Endothelial cell of umbilical vein (primary cell): ENCODE measurements around the gene AMTN. TPM values are rescaled to one million over a fixed set of nuclear protein-coding genes. Genes with fewer than 3 reads are reported as not detected.

Experiments used
- Bru-seq: library from RNA; stranded (reverse); fragments of 400-500 nt; gene quantifications from one replicate; lab custom pipeline; 2021; lab: Mats Ljungman, UMichigan
- BruChase-seq, 2 experiments: library from RNA; stranded (reverse); fragments of 400-500 nt; gene quantifications; one replicate each; lab custom pipeline; 2021; lab: Mats Ljungman, UMichigan
- BruUV-seq: library from RNA; stranded (reverse); fragments of 400-500 nt; replicated peaks from 2 replicates; lab custom pipeline; 2021; lab: Mats Ljungman, UMichigan
- CTCF ChIA-PET: fragments of 300-600, 350-600 bp; sonication (Branson Sonifier 250); formaldehyde crosslinking; loops from one replicate; lab custom pipeline; 2021; ENCODE audit warnings: antibody characterized with exemption, inconsistent platforms; lab: Charles Lee
- POLR2A ChIA-PET: fragments of 300-600, 350-600 bp; sonication (Branson Sonifier 250); formaldehyde crosslinking; loops from one replicate; lab custom pipeline; 2021; ENCODE audit warnings: antibody characterized with exemption, inconsistent platforms; lab: Charles Lee
- DNase-seq: peaks from one replicate; pipeline ENCODE4 v3.0.0-alpha.2; 2011; ENCODE audit warnings: low read depth, low spot score
- FAIRE-seq: peaks from 2 replicates; lab custom pipeline; 2011; peaks lifted over from hg19 to GRCh38; lab: Jason Lieb, UNC
- H2AFZ ChIP-seq: 2 replicates; pipeline ENCODE4 v1.6.0; 2012; ENCODE audit warnings: low read depth, low read length, control low read depth, inconsistent platforms
- H3K27ac ChIP-seq: 2 replicates; pipeline ENCODE4 v1.5.1; 2011; ENCODE audit warnings: low read depth, mild to moderate bottlenecking, control low read depth, low read length, moderate library complexity; ENCODE audit not compliant: insufficient read depth
- H3K27me3 ChIP-seq, 2 experiments: 2 replicates each; pipeline versions ENCODE4 v1.6.0 to v1.6.1; 2011; ENCODE audit warnings: low read length in 2 of 2, mixed read lengths in 1 of 2; ENCODE audit not compliant: control insufficient read depth in 2 of 2, insufficient read depth in 2 of 2
- H3K36me3 ChIP-seq, 2 experiments: 2 replicates in 1 of 2; 3 replicates in 1 of 2; pipeline ENCODE4 v1.5.1; 2011; ENCODE audit warnings: low read length in 2 of 2, mild to moderate bottlenecking in 1 of 2, moderate library complexity in 1 of 2; ENCODE audit not compliant: control insufficient read depth in 2 of 2, insufficient read depth in 2 of 2; ENCODE audit errors: extremely low read depth in 1 of 2
- H3K4me1 ChIP-seq: 3 replicates; pipeline ENCODE4 v1.5.1; 2011; ENCODE audit warnings: mild to moderate bottlenecking, low read length; ENCODE audit not compliant: control insufficient read depth, insufficient read depth; ENCODE audit errors: extremely low read depth
- H3K4me2 ChIP-seq: 2 replicates; pipeline ENCODE4 v1.6.1; 2011; ENCODE audit warnings: low read length, control low read depth, mixed read lengths; ENCODE audit not compliant: insufficient read depth
- H3K4me3 ChIP-seq, 3 experiments: fragments of 200-600 bp in 1 of 3; sonication (generic), shearing (Covaris generic) in 1 of 3; replicated peaks in 1 of 3; 2 replicates each; pipeline ENCODE4 v1.5.1; 2011 to 2016; ENCODE audit warnings: control low read depth in 3 of 3, low read length in 3 of 3, mild to moderate bottlenecking in 2 of 3, inconsistent platforms in 1 of 3, low read depth in 1 of 3, moderate library complexity in 1 of 3; ENCODE audit not compliant: insufficient read depth in 1 of 3
- H3K79me2 ChIP-seq: 2 replicates; pipeline ENCODE4 v1.6.0; 2012; ENCODE audit warnings: low read length, inconsistent platforms; ENCODE audit not compliant: control insufficient read depth, insufficient read depth
- H3K9ac ChIP-seq: replicated peaks from 2 replicates; pipeline ENCODE3; 2011; ENCODE audit warnings: low read length, control low read depth; ENCODE audit not compliant: insufficient read depth; ENCODE audit errors: extremely low read depth
- H3K9me1 ChIP-seq: replicated peaks from 3 replicates; pipeline ENCODE4 v1.6.0; 2011; ENCODE audit warnings: mild to moderate bottlenecking, low read length; ENCODE audit not compliant: control insufficient read depth, insufficient read depth; ENCODE audit errors: extremely low read depth
- H3K9me3 ChIP-seq: replicated peaks from 2 replicates; pipeline ENCODE4 v1.5.1; 2012; ENCODE audit warnings: low read length, inconsistent platforms; ENCODE audit not compliant: control insufficient read depth, insufficient read depth
- H4K20me1 ChIP-seq: replicated peaks from 2 replicates; pipeline ENCODE3; 2011; ENCODE audit warnings: mild to moderate bottlenecking, low read length; ENCODE audit not compliant: control insufficient read depth, insufficient read depth; ENCODE audit errors: extremely low read depth
- CTCF ChIP-seq, 2 donors: IDR thresholded peaks; 1 replicate in 1 of 2; 2 replicates in 1 of 2; pipeline ENCODE4 v1.5.1; 2011; ENCODE audit warnings: low read length in 2 of 2, mild to moderate bottlenecking in 2 of 2, moderate library complexity in 2 of 2, control low read depth in 1 of 2, inconsistent platforms in 1 of 2, low read depth in 1 of 2; ENCODE audit not compliant: insufficient read depth in 1 of 2; ENCODE audit errors: extremely low read depth in 1 of 2
- EZH2 ChIP-seq: IDR thresholded peaks from 2 replicates; pipeline ENCODE4 v1.6.1; 2012; ENCODE audit warnings: borderline replicate concordance, low read depth, mild to moderate bottlenecking, moderate library complexity, low read length, inconsistent platforms; ENCODE audit not compliant: severe bottlenecking
- FOS ChIP-seq: IDR thresholded peaks from 2 replicates; pipeline ENCODE4 v1.6.1; 2011; ENCODE audit warnings: mild to moderate bottlenecking, low read length, moderate library complexity, borderline replicate concordance; ENCODE audit not compliant: insufficient read depth
- GATA2 ChIP-seq: IDR thresholded peaks from 2 replicates; pipeline ENCODE4 v1.7.0; 2011; ENCODE audit warnings: low read depth, mild to moderate bottlenecking, moderate library complexity, mixed read lengths, low read length; ENCODE audit not compliant: insufficient read length, insufficient read depth
- JUN ChIP-seq: IDR thresholded peaks from 2 replicates; pipeline ENCODE4 v1.6.1; 2011; ENCODE audit warnings: borderline replicate concordance, low read depth; ENCODE audit not compliant: insufficient read length, insufficient read depth
- MYC ChIP-seq: IDR thresholded peaks from one replicate; pipeline ENCODE4 v1.6.1; 2011; ENCODE audit warnings: mild to moderate bottlenecking, low read depth, low read length
- POLR2A ChIP-seq: IDR thresholded peaks from 2 replicates; pipeline ENCODE4 v1.6.1; 2012; ENCODE audit warnings: low read depth, mild to moderate bottlenecking, control low read depth, low read length
- POLR2AphosphoS5 ChIP-seq: IDR thresholded peaks from 2 replicates; pipeline ENCODE4 v1.6.1; 2012; ENCODE audit warnings: low read depth, mild to moderate bottlenecking, control low read depth, low read length, moderate library complexity; ENCODE audit not compliant: insufficient read depth
- dilution Hi-C: fragments of 300-500 bp; cut with MboI; formaldehyde crosslinking; loops from one replicate; pipeline ENCODE4 v1.15.0; 2019; ENCODE audit warnings: low sequenced_read_pairs; ENCODE audit not compliant: extremely low pct_ligation_motif_present
- intact Hi-C: fragments of 100-400 bp; cut with micrococcal nuclease; formaldehyde crosslinking; loops from one replicate; pipeline ENCODE4 v1.10.0; 2022
- long read RNA-seq: library from polyadenylated mRNA; stranded (forward); transcript quantifications from one replicate; pipeline ENCODE4 v2.0.0, GENCODE V29; 2021
- polyA minus RNA-seq, 3 experiments: library from RNA; depleted of rRNA, polyadenylated mRNA; stranded (reverse); fragments of >200 nt; gene quantifications; 1 replicate in 1 of 3; 2 replicates in 2 of 3; pipeline ENCODE4 v1.2.3, GENCODE V29; 2011
- polyA plus RNA-seq, 4 experiments: library from polyadenylated mRNA; depleted of rRNA in 3 of 4; stranded (reverse) in 3 of 4; unstranded in 1 of 4; fragments of >200 nt; gene quantifications; 2 replicates each; pipeline versions ENCODE4 v1.2.1 to v1.2.3, GENCODE V29; 2011 to 2012; ENCODE audit warnings: missing spikeins in 1 of 4
- total RNA-seq: library from RNA; stranded (reverse); gene quantifications from 2 replicates; pipeline ENCODE4 v1.2.3, GENCODE V29; 2021
- TF ChIP-seq, protein P1 (sequence below): IDR thresholded peaks from 2 replicates; pipeline ENCODE4 v1.6.1; 2011; ENCODE audit not compliant: insufficient read depth, insufficient read length

AMTN gene
- total RNA-seq (not detected in 2 replicates), polyA plus RNA-seq (0.95 and 1.2 TPM in 2 replicates), polyA minus RNA-seq (1.3 TPM in 1 of 2 replicates, not detected in the other), Bru-seq, nascent RNA (not detected), BruChase-seq, experiment 1, labeled RNA remaining after a 6-hour chase (not detected), BruChase-seq, experiment 2, labeled RNA remaining after a 2-hour chase (not detected)
- polyA plus RNA-seq (2011; cell fraction: cytosol; rRNA removed): 0.30 TPM in 1 of 2 replicates, not detected in the other
- not detected in 2 replicates for polyA plus RNA-seq (2011; cell fraction: nucleus; rRNA removed)
- polyA plus RNA-seq (2012): 2.2 and 8.9 TPM in 2 replicates
- polyA minus RNA-seq (2011; cell fraction: cytosol; rRNA and poly(A)+ RNA removed): not detected
- not detected in 2 replicates for polyA minus RNA-seq (2011; cell fraction: nucleus; rRNA and poly(A)+ RNA removed)
- long read RNA-seq: 0 reads

DNA sequence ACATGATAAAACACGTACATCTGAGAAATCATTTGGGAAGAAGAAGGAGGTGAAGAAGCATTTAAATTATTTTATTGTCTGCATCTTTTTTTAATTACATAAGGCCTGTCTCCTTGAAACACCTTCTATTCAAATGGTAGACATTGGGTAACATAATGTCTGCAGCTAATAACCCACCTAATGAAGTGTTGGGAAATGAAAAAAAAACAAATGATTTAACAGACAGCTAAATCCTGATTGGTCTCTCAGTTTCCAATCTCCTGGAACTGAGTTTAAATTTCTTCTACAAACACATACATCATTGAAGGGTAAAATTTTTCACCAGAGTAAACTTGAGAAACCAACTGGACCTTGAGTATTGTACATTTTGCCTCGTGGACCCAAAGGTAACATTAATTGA lies at the start of gene AMTN:
Gene AMTN (plus strand): TSS at position 301 of the 400 bp plus-strand sequence. CDS start 209 bp downstream, outside the sequence.
- CTCF ChIA-PET: no interaction called here
- Histone ChIP-seq H3K4me2 (no peak within 1 kb of the TSS), H3K27ac (no peak within 1 kb of the TSS), H3K79me2 (no peaks in the 10 kb centered on the region), H3K9me3 (no peaks in the 10 kb centered on the region), H3K4me3 (no peak within 1 kb of the TSS), H3K27me3 (no peaks in the 10 kb centered on the region), H3K4me1 (no peaks in the 10 kb centered on the region), H4K20me1 (no peaks in the 10 kb centered on the region), H3K36me3 (no peaks in the 10 kb centered on the region), H3K9ac (no peak within 1 kb of the TSS), H3K9me1 (no peaks in the 10 kb centered on the region), H2AFZ (no peak within 1 kb of the TSS)
- DNase-seq (no peak), FAIRE-seq (no peak)
- POLR2A ChIA-PET: no interaction called here
- TF ChIP-seq POLR2AphosphoS5: no peak
- TF ChIP-seq, protein P1, sequence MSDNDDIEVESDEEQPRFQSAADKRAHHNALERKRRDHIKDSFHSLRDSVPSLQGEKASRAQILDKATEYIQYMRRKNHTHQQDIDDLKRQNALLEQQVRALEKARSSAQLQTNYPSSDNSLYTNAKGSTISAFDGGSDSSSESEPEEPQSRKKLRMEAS: no peak
- no peak for TF ChIP-seq EZH2
- no peak for TF ChIP-seq JUN
- TF ChIP-seq POLR2A: no peak
- no peak for TF ChIP-seq CTCF (IDR thresholded peaks at IDR 0.05; ENCODE audit: extremely low read depth in 1 of 2, insufficient read depth in 1 of 2, low read depth in 1 of 2, low read length in 2 of 2)
- no peak for TF ChIP-seq FOS
- TF ChIP-seq MYC: no peak
- no peak for TF ChIP-seq GATA2
- intact Hi-C loops: no loop called here
- dilution Hi-C loops: no loop called here
- BruUV-seq: no TSS peak
